ENCODE data around the gene RAB37.

Gene RAB37

DNA sequence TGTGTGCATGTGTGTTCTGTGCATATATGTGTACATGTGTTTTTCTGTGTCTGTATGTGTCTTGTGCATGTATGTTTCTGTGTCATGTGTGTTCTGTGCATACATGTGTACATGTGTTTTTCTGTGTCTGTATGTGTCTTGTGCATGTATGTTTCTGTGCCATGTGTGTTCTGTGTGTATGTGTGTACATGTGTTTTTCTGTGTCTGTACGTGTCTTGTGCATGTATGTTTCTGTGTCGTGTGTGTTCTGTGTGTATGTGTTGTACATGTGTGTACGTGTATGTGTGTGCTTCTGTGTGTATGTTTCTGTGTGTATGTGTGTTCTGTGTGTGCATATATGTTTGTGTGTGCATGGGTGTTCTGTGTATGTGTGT lies 8.4 kb upstream of the RAB37 start:
- no peak for DNase-seq

DNA sequence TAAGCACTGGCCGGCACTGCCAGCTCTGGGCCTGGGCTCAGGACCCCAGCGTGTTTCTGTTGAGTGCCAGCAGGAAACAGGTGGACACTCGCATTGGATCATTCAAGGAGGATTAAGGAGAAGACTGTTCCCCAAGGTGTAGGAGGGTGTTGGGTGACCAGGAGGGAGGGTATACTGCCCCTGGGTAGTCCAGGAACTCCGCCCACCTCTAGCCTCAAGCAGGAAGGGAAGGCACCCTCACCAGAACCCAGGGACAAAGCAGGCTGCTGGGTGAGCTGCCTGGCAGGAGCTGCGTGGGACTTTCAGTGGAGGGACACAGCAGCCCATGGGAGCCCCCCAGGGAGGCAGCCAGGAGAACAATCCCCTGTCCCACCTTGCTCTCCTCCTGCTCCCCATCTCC lies 7.7 kb upstream of the RAB37 start:
- DNase-seq: no peak

DNA sequence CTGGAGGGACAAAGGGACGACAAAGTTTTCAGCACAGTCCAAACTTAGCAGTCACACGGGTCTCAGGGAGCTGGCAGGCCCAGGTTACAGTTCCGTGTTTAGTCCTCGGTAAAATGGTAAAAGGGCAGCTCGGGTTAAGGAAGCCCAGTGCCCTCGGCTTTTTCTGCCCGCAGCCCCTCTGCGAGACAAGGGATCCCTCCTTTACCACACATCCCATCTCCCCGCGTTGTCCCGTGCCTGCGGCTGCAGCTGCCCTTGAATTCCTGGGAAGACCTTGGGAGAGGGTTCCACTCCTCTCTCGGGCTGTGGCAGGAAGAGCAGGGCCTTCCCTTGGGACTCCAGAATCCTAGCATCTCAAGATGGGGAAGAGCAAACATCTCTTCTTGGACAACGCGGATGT lies 7.2 kb upstream of the RAB37 start:
- DNase-seq: no peak

- DNase-seq: no peak
These were observed 6.3 kb upstream of the RAB37 start for GRCh38 chr17:74730491-74731346.

- DNase-seq: no peak
These were observed 5.8 kb upstream of the RAB37 start for GRCh38 chr17:74731347-74731605.

GRCh38 chr17:74732042-74732867 lies 4.8 kb upstream of the RAB37 start:
- no peak for DNase-seq

- no peak for DNase-seq
These were observed 3.5 kb upstream of the RAB37 start for GRCh38 chr17:74733365-74734122.

DNA sequence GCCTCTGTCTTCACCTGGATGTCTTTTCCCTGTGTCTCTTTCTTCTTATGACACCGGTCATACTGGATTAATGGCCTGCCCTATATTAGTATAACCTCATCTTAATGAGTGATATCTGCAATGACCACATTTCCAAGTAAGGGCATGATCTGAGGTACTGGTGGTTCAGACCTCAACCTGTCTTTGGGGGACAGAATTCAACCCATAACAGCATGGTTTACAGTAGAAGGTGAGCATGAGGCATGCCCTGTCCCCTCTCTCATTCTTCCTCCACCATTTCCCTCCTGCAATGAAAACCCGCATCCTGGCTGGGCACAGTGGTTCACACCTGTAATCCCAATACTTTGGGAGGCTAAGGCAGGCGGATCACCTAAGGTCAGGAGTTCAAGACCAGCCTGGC lies 2.8 kb upstream of the RAB37 start:
- no peak for DNase-seq

GRCh38 chr17:74737299-74738050 lies 419 bp downstream of the RAB37 start:
- DNase-seq: no peak

DNA sequence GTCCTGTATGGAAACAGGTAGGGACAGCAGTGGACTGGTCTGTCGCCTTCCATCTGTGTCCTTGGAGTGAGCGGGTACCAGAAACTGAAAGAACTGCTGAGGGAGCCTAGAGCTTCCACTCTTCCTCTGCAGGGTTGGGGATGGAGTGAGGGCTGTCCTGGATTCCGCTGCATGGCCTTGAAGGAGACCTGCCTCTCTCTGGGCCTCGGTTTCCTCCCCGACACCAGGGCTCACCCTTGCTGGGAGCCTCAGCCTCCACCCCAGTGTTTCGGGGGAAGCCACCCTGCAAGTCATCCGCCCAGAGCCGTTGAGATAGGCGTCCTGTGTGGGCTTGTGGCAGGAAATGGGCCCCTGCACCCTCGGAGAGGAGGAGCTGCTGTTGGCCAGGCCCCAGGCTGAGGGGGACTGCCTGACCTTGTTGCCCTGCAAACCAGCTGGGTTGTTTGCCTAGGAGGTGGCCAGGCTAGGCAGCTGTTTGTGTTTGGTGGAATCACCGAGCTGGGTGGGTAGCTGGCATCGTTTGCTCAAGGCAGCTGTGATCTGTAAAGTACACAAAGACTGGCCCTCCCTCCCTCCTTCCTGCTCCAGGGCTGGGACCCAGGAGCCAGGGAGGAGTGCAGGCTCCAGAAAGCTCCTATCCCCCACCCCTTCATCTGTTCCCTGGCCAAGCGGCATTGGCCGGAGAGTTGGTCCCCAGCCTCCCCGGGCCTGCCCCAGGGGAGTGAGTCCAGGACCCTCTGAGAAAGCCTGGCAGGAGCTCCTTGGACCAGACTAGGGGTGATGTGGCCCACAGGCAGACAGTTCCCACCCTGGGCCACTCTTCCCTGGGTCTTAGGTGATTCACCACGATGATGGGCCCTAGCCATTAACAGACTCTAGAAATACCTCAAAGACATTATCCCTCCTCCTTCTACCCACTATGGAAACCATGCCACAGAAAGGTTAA lies 1.3 kb downstream of the RAB37 start:
- DNase-seq: peak; percentile 66

DNA sequence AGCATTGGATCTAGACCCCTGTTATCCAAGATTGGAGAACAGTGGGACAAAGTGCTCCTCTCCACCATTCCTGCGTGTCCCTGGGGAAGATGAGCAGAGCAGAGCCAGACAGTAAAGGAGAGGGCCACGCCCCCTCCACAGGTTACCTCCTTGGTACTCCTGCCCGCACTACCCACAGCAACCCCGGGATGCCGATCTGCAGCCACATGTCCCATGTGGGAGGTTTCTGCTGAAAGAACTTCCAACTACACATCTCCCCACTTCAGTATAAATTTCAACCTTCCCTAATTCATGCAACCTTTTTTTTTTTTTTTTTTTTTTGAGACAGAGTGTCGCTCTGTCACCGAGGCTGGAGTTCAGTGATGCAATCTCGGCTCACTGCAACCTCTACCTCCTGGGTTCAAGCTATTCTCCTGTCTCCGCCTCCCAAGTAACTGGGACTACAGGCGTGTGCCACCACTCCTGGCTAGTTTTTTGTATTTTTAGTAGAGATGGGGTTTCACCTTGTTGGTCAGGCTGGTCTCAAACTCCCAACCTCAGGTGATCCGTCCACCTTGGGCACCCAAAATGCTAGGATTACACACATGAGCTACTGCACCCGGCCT lies 2.3 kb downstream of the RAB37 start:
- DNase-seq: no peak

GRCh38 chr17:74740173-74740572 lies 3.1 kb downstream of the RAB37 start:
- no peak for DNase-seq

- DNase-seq: no peak
These were observed 3.8 kb downstream of the RAB37 start for GRCh38 chr17:74740641-74741387.

- DNase-seq: no peak
These were observed 5.1 kb downstream of the RAB37 start for GRCh38 chr17:74742153-74742515.

DNA sequence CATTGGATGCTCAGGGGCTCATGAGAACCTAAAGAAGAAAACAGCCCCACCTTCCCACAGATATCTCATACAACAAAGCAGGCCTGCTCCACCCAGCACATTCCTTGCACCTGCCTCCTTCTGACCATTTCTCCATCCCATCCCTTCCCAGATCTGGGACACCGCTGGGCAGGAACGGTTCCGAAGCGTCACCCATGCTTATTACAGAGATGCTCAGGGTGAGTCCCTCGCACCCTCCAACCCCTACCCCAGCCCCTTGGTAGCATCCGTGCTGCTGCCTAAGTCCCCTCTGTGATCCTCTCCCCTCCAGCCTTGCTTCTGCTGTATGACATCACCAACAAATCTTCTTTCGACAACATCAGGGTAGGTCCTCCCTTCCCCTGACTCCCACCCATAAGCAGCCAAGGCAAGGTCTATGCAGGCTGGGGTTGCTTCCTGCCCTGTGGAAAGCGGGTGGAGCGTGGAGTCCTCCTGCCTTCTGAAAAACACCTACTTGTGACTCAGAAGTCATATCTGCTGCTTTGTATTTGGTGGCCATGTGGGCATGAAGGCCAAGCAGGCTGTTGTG lies 6.0 kb downstream of the RAB37 start:
- DNase-seq: no peak

DNA sequence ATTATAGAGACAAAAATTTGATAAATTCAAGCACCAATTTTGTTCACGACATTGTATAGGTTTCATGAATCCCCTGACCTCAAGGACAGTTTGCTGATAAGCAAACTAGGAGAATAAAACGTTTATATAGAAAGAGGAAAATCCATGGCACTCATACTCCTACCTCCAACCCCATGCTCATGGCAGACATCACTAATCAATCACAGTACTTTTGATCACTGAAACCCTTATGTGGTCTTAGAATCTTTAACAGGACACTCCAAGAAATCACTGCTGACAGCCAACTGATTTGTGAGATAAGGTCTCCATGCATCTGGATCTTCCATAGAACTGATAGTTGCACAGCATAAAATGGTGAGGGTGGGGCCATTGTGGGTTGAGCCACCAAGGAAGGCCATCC lies 6.7 kb downstream of the RAB37 start:
- DNase-seq: no peak

DNA sequence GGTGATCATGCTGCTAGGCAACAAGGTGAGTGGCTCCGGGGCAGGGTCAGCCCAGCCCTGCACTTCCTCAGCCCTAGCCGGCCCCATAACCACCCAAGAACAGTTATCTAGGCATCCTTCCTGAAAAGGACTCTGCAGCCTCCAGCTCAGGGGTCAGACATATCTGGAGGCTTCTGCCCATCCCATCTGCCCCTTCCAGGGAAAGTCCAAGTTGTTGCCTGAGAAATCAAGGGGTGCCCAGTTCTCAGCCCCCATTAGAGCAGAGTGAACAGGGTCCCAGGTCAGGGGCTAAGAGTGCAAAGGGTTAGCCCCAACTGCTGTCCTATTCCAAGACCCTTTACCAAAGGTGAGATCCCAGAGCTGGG lies 7.3 kb downstream of the RAB37 start:
- DNase-seq: no peak

DNA sequence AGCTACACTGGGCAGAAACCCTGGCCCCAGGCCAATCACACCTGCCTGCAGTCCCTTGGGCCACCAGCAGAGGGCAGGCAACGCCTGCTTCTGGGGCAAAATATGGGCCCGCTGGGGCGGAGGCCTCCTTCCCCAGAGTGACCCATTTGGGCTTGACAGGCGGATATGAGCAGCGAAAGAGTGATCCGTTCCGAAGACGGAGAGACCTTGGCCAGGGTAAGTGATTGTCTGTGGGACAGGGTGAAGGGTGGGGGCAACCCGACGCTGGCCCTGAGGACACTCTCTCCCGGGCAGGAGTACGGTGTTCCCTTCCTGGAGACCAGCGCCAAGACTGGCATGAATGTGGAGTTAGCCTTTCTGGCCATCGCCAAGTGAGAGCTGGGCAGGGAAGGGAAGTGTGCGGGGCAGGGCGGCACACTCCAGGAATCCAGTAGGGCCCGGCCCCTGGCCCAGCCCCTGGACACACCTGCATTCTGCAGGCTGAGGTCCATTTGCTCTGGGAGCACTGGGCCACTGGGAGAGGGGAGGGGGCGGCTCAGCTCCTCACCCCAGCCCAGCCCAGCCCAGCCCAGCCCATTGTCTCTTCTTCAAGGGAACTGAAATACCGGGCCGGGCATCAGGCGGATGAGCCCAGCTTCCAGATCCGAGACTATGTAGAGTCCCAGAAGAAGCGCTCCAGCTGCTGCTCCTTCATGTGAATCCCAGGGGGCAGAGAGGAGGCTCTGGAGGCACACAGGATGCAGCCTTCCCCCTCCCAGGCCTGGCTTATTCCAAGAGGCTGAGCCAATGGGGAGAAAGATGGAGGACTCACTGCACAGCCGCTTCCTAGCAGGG lies 7.9 kb downstream of the RAB37 start:
- DNase-seq: peak; percentile 96

DNA sequence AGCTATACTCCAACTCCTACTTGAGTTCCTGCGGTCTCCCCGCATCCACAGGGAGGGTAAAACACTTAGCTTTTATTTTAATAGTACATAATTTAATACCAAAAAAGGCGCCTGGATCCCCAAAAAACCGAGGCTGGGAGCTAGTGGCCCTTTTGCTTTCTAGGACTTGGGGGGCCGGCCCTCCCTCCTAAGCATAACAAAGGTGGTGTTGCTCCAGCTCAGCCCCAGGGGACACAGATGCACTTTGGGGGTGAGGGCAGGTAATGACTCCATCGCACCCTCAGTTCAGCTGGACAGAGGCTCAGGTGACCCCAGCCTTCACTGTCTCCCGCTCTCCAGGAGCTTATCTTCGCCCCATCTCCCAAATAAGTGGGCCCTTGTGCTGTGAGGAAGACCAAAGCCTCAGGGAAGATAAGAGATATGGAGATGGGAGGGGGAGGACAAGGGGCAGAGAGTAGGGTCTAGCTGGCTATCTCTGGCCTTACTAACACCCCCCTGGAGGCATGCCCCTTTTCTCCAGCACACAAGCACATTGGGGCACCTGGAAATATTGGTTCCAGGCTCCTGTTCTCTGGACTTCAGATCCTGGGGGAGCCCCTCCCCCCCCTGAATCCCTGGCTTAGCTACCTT lies 8.6 kb downstream of the RAB37 start:
- DNase-seq: no peak
